Motor neuron (in vitro differentiated cells): ENCODE data around the gene HPSE2. TPM values are rescaled to one million over a fixed set of nuclear protein-coding genes. Genes with fewer than 3 reads are reported as not detected.
"Not testable (repeated sequence)": the region's sequence is repeated elsewhere in the genome, so short reads cannot be mapped to it uniquely, and the experiment has no call there.

ENCODE experiments used
- ATAC-seq, 8 experiments: fragments of 200-7000 bp; cut with Tn5 transposase; replicated peaks in 6 of 8; 2 replicates each; pipeline ENCODE4 v1.8.0; 2021; ENCODE audit warnings: mild to moderate bottlenecking in 8 of 8, moderate library complexity in 8 of 8
- H3K27ac ChIP-seq, 2 donors: fragments of 250-450 bp; sonication (Bioruptor Pico); 2 replicates each; pipeline ENCODE4 v1.9.0; 2021; ENCODE audit warnings: antibody characterized with exemption in 2 of 2, mild to moderate bottlenecking in 2 of 2, moderate library complexity in 1 of 2
- H3K4me1 ChIP-seq, 2 donors: fragments of 250-450 bp; sonication (Bioruptor Pico); replicated peaks in 1 of 2; 2 replicates each; pipeline ENCODE4 v1.6.1; 2021; ENCODE audit warnings: antibody characterized with exemption in 2 of 2, mild to moderate bottlenecking in 2 of 2, moderate library complexity in 1 of 2
- H3K4me3 ChIP-seq, 5 donors: fragments of 250-450 bp; sonication (Bioruptor Pico); 2 replicates each; pipeline ENCODE4 v1.9.0; 2021; ENCODE audit warnings: antibody characterized with exemption in 5 of 5, mild to moderate bottlenecking in 5 of 5, moderate library complexity in 4 of 5
- WGBS, 10 experiments: fragments of 450-650 bp; shearing (Covaris generic); methylation state at CpG; one replicate each; pipeline ENCODE4 v1.0.0; 2022; 5-methylcytosine and 5-hydroxymethylcytosine counted together
- in situ Hi-C, 9 experiments: fragments of 400-800 bp; cut with MboI; loops; one replicate each; pipeline ENCODE4 v1.15.0; 2021; ENCODE audit warnings: low sequenced_read_pairs in 9 of 9, low pct_unique_long_range_greater_than_20kb in 2 of 9; ENCODE audit not compliant: unreplicated experiment in 9 of 9
- total RNA-seq, 8 experiments: library from RNA; unstranded; fragments of 300-600 nt; gene quantifications; 2 replicates each; pipeline versions ENCODE4 v1.2.3 to v1.2.4, GENCODE V29; 2022

The HPSE2 gene
- total RNA-seq, 8 experiments from 2014 or later, result 0.05 to 0.62 (median 0.13) TPM; not detected in 1

- Histone ChIP-seq H3K4me1 (no peaks in the 10 kb centered on the region), H3K4me3 (no peak overlapping the region), H3K27ac (no peak overlapping the region)
- in situ Hi-C loops, result no loop called here
- peak in 3 of 8 experiments; percentile 76 to 84 (median 76) for ATAC-seq
- 23 to 100% (median 75%) methylated on average over 1 to 8 of the region's 8 CpGs; no CpG with 5 or more reads in 2 of the 10 experiments for WGBS, 10 experiments
These were observed 711.5 kb downstream of the HPSE2 start for GRCh38 chr10:98524124-98524523.

GRCh38 chr10:98519841-98520240 is 715.8 kb downstream of the HPSE2 start:
- H3K4me3 ChIP-seq, result no peak overlapping the region
- peak in 1 of 8 experiments; percentile 42 for ATAC-seq
- H3K4me1 ChIP-seq, result no peaks in the 10 kb centered on the region
- in situ Hi-C loops, result no loop called here
- no peak overlapping the region for H3K27ac ChIP-seq
- WGBS, 10 experiments, result 20 to 60% (median 26%) methylated on average over 1 to 2 of the region's 2 CpGs; no CpG with 5 or more reads in 4 of the 10 experiments

GRCh38 chr10:98517672-98518071 is 718.0 kb downstream of the HPSE2 start:
- H3K4me3 ChIP-seq, result no peak overlapping the region
- ATAC-seq, result no peak
- H3K4me1 ChIP-seq, result no peaks in the 10 kb centered on the region
- no peak overlapping the region for H3K27ac ChIP-seq
- in situ Hi-C loops, result no loop called here
- 0 to 100% (median 61%) methylated on average over 1 to 2 of the region's 2 CpGs; no CpG with 5 or more reads in 2 of the 10 experiments for WGBS, 10 experiments

GRCh38 chr10:98516352-98516751 is 719.3 kb downstream of the HPSE2 start:
- Histone ChIP-seq H3K4me1 (no peaks in the 10 kb centered on the region), H3K27ac (no peak overlapping the region), H3K4me3 (no peak overlapping the region)
- in situ Hi-C loops, result no loop called here
- no peak for ATAC-seq
- WGBS, 10 experiments, result 0 to 100% (median 58%) methylated on average over 1 to 2 of the region's 2 CpGs; no CpG with 5 or more reads in 1 of the 10 experiments

GRCh38 chr10:98513704-98514103 is 721.9 kb downstream of the HPSE2 start:
- in situ Hi-C loops, result no loop called here
- 60 to 100% (median 83%) methylated on average over 1 of the region's 1 CpG; no CpG with 5 or more reads in 5 of the 10 experiments for WGBS, 10 experiments

GRCh38 chr10:98511876-98512275 is 723.8 kb downstream of the HPSE2 start:
- WGBS, 10 experiments, result 17 to 100% (median 71%) methylated on average over 1 of the region's 1 CpG; no CpG with 5 or more reads in 5 of the 10 experiments
- no peak overlapping the region for H3K27ac ChIP-seq
- H3K4me1 ChIP-seq, result no peaks in the 10 kb centered on the region
- no peak for ATAC-seq
- in situ Hi-C loops, result no loop called here
- H3K4me3 ChIP-seq, result no peak overlapping the region

More at GRCh38 chr10:98513704-98514103, 721.9 kb downstream of the HPSE2 start:
- no peak for ATAC-seq
- Histone ChIP-seq H3K27ac (no peak overlapping the region), H3K4me3 (no peak overlapping the region), H3K4me1 (no peaks in the 10 kb centered on the region)

- no peak overlapping the region for H3K27ac ChIP-seq
- H3K4me3 ChIP-seq, result no peak overlapping the region
- ATAC-seq, result peak in 2 of 8 experiments; percentile 47 to 59
- 67 to 100% (median 88%) methylated on average over 1 to 4 of the region's 4 CpGs; no CpG with 5 or more reads in 3 of the 10 experiments for WGBS, 10 experiments
- in situ Hi-C loops, result no loop called here
- H3K4me1 ChIP-seq, result no peaks in the 10 kb centered on the region
These were observed 725.1 kb downstream of the HPSE2 start for GRCh38 chr10:98510412-98510995.

GRCh38 chr10:98509745-98510144 is 725.9 kb downstream of the HPSE2 start:
- no peak for ATAC-seq
- 20 to 100% (median 87%) methylated on average over 1 to 5 of the region's 7 CpGs; no CpG with 5 or more reads in 1 of the 10 experiments for WGBS, 10 experiments
- in situ Hi-C loops, result no loop called here
- no peak overlapping the region for H3K4me3 ChIP-seq
- no peaks in the 10 kb centered on the region for H3K4me1 ChIP-seq
- H3K27ac ChIP-seq, result no peak overlapping the region

GRCh38 chr10:98502535-98502934 is 733.1 kb downstream of the HPSE2 start:
- H3K27ac ChIP-seq, H3K4me1 ChIP-seq, H3K4me3 ChIP-seq, in situ Hi-C loops, ATAC-seq: not testable (repeated sequence)
- WGBS, 10 experiments, result 45 to 100% (median 79%) methylated on average over 2 of the region's 2 CpGs; no CpG with 5 or more reads in 2 of the 10 experiments

- H3K4me1 ChIP-seq, result no peaks in the 10 kb centered on the region
- no peak for ATAC-seq
- no peak overlapping the region for H3K4me3 ChIP-seq
- in situ Hi-C loops, result loop anchor here in 1 of 9 experiments (25.0 kb wide), 1 partner anchor 170 kb away; no protein-coding TSS in a partner anchor
- WGBS, 10 experiments, result 0 to 83% (median 43%) methylated on average over 1 of the region's 1 CpG; no CpG with 5 or more reads in 3 of the 10 experiments
- H3K27ac ChIP-seq, result no peak overlapping the region
These were observed 742.9 kb downstream of the HPSE2 start for GRCh38 chr10:98492763-98493162.

- Histone ChIP-seq H3K27ac (no peak overlapping the region), H3K4me1 (no peaks in the 10 kb centered on the region), H3K4me3 (no peak overlapping the region)
- in situ Hi-C loops, result loop anchor here in 1 of 9 experiments (25.0 kb wide), 1 partner anchor 172 kb away; no protein-coding TSS in a partner anchor
- no peak for ATAC-seq
- WGBS, 10 experiments, result 54 to 100% (median 88%) methylated on average over 2 to 13 of the region's 13 CpGs
These were observed 745.8 kb downstream of the HPSE2 start for GRCh38 chr10:98489561-98490481.

- WGBS, 10 experiments, result 86 to 100% (median 100%) methylated on average over 1 of the region's 1 CpG; no CpG with 5 or more reads in 3 of the 10 experiments
- H3K27ac ChIP-seq, result no peak overlapping the region
- ATAC-seq, result no peak
- H3K4me3 ChIP-seq, result no peak overlapping the region
- in situ Hi-C loops, result loop anchor here in 1 of 9 experiments (25.0 kb wide), 1 partner anchor 173 kb away; no protein-coding TSS in a partner anchor
- H3K4me1 ChIP-seq, result no peaks in the 10 kb centered on the region
These were observed 746.8 kb downstream of the HPSE2 start for GRCh38 chr10:98488669-98489430.
